ENCODE results near the gene LAMA3.

The LAMA3 gene

GRCh38 chr18:23669804-23670405 lies 19.3 kb upstream of the LAMA3 start:
- no peak for DNase-seq (ENCODE audit: low spot score)

GRCh38 chr18:23671564-23671963 lies 17.7 kb upstream of the LAMA3 start:
- no peak for DNase-seq (ENCODE audit: low spot score)

GRCh38 chr18:23673725-23674124 lies 15.5 kb upstream of the LAMA3 start:
- DNase-seq (ENCODE audit: low spot score): no peak

GRCh38 chr18:23675236-23675635 lies 14.0 kb upstream of the LAMA3 start:
- DNase-seq (ENCODE audit: low spot score): no peak

GRCh38 chr18:23675896-23676295 lies 13.4 kb upstream of the LAMA3 start:
- no peak for DNase-seq (ENCODE audit: low spot score)

- DNase-seq (ENCODE audit: low spot score): no peak
Measured at GRCh38 chr18:23682045-23682444, 7.2 kb upstream of the LAMA3 start.

- no peak for DNase-seq (ENCODE audit: low spot score)
Measured at GRCh38 chr18:23682472-23682871, 6.8 kb upstream of the LAMA3 start.

GRCh38 chr18:23683155-23683554 lies 6.1 kb upstream of the LAMA3 start:
- DNase-seq (ENCODE audit: low spot score): no peak

GRCh38 chr18:23683671-23684070 lies 5.6 kb upstream of the LAMA3 start:
- no peak for DNase-seq (ENCODE audit: low spot score)

- no peak for DNase-seq (ENCODE audit: low spot score)
Measured at GRCh38 chr18:23684515-23685197, 4.6 kb upstream of the LAMA3 start.

GRCh38 chr18:23688528-23688927 lies 725 bp upstream of the LAMA3 start:
- DNase-seq (ENCODE audit: low spot score): no peak

- DNase-seq (ENCODE audit: low spot score): peak; percentile 39
Measured at GRCh38 chr18:23689616-23690504, 607 bp downstream of the LAMA3 start.

- DNase-seq (ENCODE audit: low spot score): peak; percentile 23
Measured at GRCh38 chr18:23690505-23691068, 1.3 kb downstream of the LAMA3 start.

- no peak for DNase-seq (ENCODE audit: low spot score)
Measured at GRCh38 chr18:23693846-23694245, 4.6 kb downstream of the LAMA3 start.

GRCh38 chr18:23694637-23695430 lies 5.6 kb downstream of the LAMA3 start:
- DNase-seq (ENCODE audit: low spot score): no peak

- no peak for DNase-seq (ENCODE audit: low spot score)
Measured at GRCh38 chr18:23701017-23701416, 11.8 kb downstream of the LAMA3 start.

GRCh38 chr18:23701544-23702064 lies 12.4 kb downstream of the LAMA3 start:
- DNase-seq (ENCODE audit: low spot score): no peak

- no peak for DNase-seq (ENCODE audit: low spot score)
Measured at GRCh38 chr18:23702606-23703005, 13.4 kb downstream of the LAMA3 start.

- DNase-seq (ENCODE audit: low spot score): peak; percentile 81
Measured at GRCh38 chr18:23703057-23703986, 14.1 kb downstream of the LAMA3 start.

GRCh38 chr18:23703987-23704384 lies 14.7 kb downstream of the LAMA3 start:
- no peak for DNase-seq (ENCODE audit: low spot score)
